Neural cell (in vitro differentiated cells): Measurements from ENCODE around the gene PPP1R10. TPM values are rescaled to one million over a fixed set of nuclear protein-coding genes. Genes with fewer than 3 reads are reported as not detected.

Experiments used
- H2AFZ ChIP-seq: fragments of 200-600, 300-800 bp; sonication (generic), shearing (Covaris generic); 2 replicates; pipeline ENCODE4 v1.6.0; 2014; ENCODE audit warnings: low read depth, mild to moderate bottlenecking, antibody characterized with exemption, low read length, moderate library complexity
- H3F3A ChIP-seq: fragments of 200-600 bp; shearing (Covaris generic); 2 replicates; pipeline ENCODE4 v1.6.1; 2016; ENCODE audit warnings: mild to moderate bottlenecking, moderate library complexity, mixed read lengths, antibody characterized with exemption, low read length; ENCODE audit not compliant: insufficient read depth, poor library complexity, severe bottlenecking
- H3K27ac ChIP-seq: fragments of 200-600, 300-800 bp; sonication (generic), shearing (Covaris generic); 2 replicates; pipeline ENCODE4 v1.5.1; 2014; ENCODE audit warnings: mild to moderate bottlenecking, low read length, moderate library complexity
- H3K27me3 ChIP-seq: fragments of 300-800, 200-600 bp; sonication (generic), shearing (Covaris generic); 2 replicates; pipeline ENCODE4 v1.6.0; 2014; ENCODE audit warnings: mild to moderate bottlenecking, low read depth, low read length, moderate library complexity; ENCODE audit not compliant: insufficient read depth
- H3K36me3 ChIP-seq: fragments of 300-800, 200-600 bp; sonication (generic), shearing (Covaris generic); 2 replicates; pipeline ENCODE4 v1.5.1; 2014; ENCODE audit warnings: mild to moderate bottlenecking, antibody characterized with exemption, low read length, moderate library complexity; ENCODE audit not compliant: insufficient read depth
- H3K4me2 ChIP-seq: fragments of 300-800, 200-600 bp; sonication (generic), shearing (Covaris generic); 2 replicates; pipeline ENCODE4 v1.6.0; 2014; ENCODE audit warnings: mild to moderate bottlenecking, low read length
- H3K4me3 ChIP-seq: fragments of 300-800, 200-600 bp; sonication (generic), shearing (Covaris generic); 2 replicates; pipeline ENCODE4 v1.5.1; 2014; ENCODE audit warnings: mild to moderate bottlenecking, low read length, moderate library complexity
- H3K79me2 ChIP-seq: fragments of 200-600 bp; shearing (Covaris generic); replicated peaks from 2 replicates; pipeline ENCODE4 v1.6.0; 2014; ENCODE audit warnings: mild to moderate bottlenecking, low read length, moderate library complexity; ENCODE audit not compliant: insufficient read depth
- H3K9ac ChIP-seq: fragments of 300-800, 200-600 bp; sonication (generic), shearing (Covaris generic); 2 replicates; pipeline ENCODE4 v1.6.1; 2016; ENCODE audit warnings: mild to moderate bottlenecking, low read length, mixed read lengths
- H3K9me2 ChIP-seq: fragments of 200-600 bp; shearing (Covaris generic); 2 replicates; pipeline ENCODE4 v1.6.1; 2016; ENCODE audit warnings: mild to moderate bottlenecking, low read length, mixed read lengths; ENCODE audit not compliant: insufficient read depth
- H3K9me3 ChIP-seq: fragments of 200-600, 300-800 bp; sonication (generic), shearing (Covaris generic); 2 replicates; pipeline ENCODE4 v1.6.1; 2016; ENCODE audit warnings: mild to moderate bottlenecking, mixed run types, low read length, moderate library complexity, mixed read lengths
- H4K20me1 ChIP-seq: fragments of 200-600 bp; shearing (Covaris generic); 2 replicates; pipeline ENCODE4 v1.6.1; 2016; ENCODE audit warnings: mild to moderate bottlenecking, mixed run types; ENCODE audit not compliant: insufficient read depth
- EP300 ChIP-seq: fragments of 450-650 bp; conservative IDR thresholded peaks from 2 replicates; pipeline ENCODE4 v1.6.1; 2014; ENCODE audit warnings: antibody characterized with exemption, mild to moderate bottlenecking, moderate library complexity; ENCODE audit not compliant: poor library complexity, severe bottlenecking
- EZH2 ChIP-seq: fragments of 200-600, 300-800 bp; shearing (Covaris generic), sonication (generic); IDR thresholded peaks from 2 replicates; pipeline ENCODE4 v1.6.1; 2014; ENCODE audit warnings: antibody characterized with exemption, low read length, borderline replicate concordance, mild to moderate bottlenecking; ENCODE audit not compliant: insufficient read depth, poor library complexity, severe bottlenecking
- MXI1 ChIP-seq: fragments of 450-650 bp; conservative IDR thresholded peaks from 2 replicates; pipeline ENCODE4 v1.6.1; 2014; ENCODE audit warnings: antibody characterized with exemption, mild to moderate bottlenecking; ENCODE audit not compliant: poor library complexity, severe bottlenecking
- POLR2AphosphoS5 ChIP-seq: IDR thresholded peaks from 2 replicates; pipeline ENCODE4 v1.6.1; 2012
- RAD21 ChIP-seq: fragments of 450-650 bp; conservative IDR thresholded peaks from 2 replicates; pipeline ENCODE4 v1.6.1; 2014; ENCODE audit warnings: antibody characterized with exemption, mild to moderate bottlenecking, moderate library complexity
- SMC3 ChIP-seq: fragments of 450-650 bp; conservative IDR thresholded peaks from 2 replicates; pipeline ENCODE4 v1.6.1; 2014; ENCODE audit warnings: antibody characterized with exemption, mild to moderate bottlenecking, moderate library complexity; ENCODE audit not compliant: poor library complexity
- TAF1 ChIP-seq: IDR thresholded peaks from 2 replicates; pipeline ENCODE4 v1.6.1; 2012; ENCODE audit warnings: low read depth
- polyA plus RNA-seq: library from polyadenylated mRNA; depleted of rRNA; stranded (reverse); fragments of >200 nt; gene quantifications from 2 replicates; pipeline ENCODE4 v1.2.3, GENCODE V29; 2014
- TF ChIP-seq, protein P1 (sequence below): fragments of 450-650 bp; IDR thresholded peaks from 2 replicates; pipeline ENCODE4 v1.5.1; 2014; ENCODE audit warnings: antibody characterized with exemption, mild to moderate bottlenecking, moderate library complexity; ENCODE audit not compliant: poor library complexity, severe bottlenecking
- TF ChIP-seq, protein P2 (sequence below): IDR thresholded peaks from 2 replicates; pipeline ENCODE4 v1.6.1; 2012; ENCODE audit warnings: borderline replicate concordance

The PPP1R10 gene
- polyA plus RNA-seq, 1 donor from 2014 or later, result 13.7 TPM

DNA sequence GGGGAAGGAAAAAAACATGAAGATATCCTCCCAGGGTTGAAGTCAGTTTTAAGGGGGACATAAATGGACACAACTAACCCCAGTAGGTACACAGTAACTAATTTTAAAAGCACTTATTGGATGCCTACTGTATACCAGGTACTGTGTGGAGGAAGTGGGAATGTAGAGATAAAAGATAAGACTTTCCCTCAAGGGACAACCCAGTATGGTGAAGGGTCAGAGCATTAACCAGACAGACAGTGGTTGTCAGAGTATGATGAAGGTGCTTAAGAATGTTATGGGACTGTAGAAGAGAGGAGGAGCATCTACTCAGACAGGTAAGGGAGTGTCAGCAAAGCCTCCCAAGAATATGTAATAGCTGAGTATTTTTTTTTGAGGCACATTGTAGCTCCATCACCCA is 44.9 kb downstream of the PPP1R10 start:
- Histone ChIP-seq H3K9ac (peak overlapping the region; percentile 81), H3K27me3 (peaks cover 7% of the 10 kb centered on the region), H3F3A (no peaks in the 10 kb centered on the region), H3K4me2 (peak overlapping the region; percentile 95), H3K4me3 (peak overlapping the region; percentile 77), H3K9me3 (no peaks in the 10 kb centered on the region), H3K9me2 (no peaks in the 10 kb centered on the region), H3K79me2 (peaks cover 39% of the 10 kb centered on the region), H3K36me3 (no peaks in the 10 kb centered on the region), H2AFZ (no peak overlapping the region), H4K20me1 (no peaks in the 10 kb centered on the region), H3K27ac (peak overlapping the region; percentile 85)
- TF ChIP-seq, protein P1, sequence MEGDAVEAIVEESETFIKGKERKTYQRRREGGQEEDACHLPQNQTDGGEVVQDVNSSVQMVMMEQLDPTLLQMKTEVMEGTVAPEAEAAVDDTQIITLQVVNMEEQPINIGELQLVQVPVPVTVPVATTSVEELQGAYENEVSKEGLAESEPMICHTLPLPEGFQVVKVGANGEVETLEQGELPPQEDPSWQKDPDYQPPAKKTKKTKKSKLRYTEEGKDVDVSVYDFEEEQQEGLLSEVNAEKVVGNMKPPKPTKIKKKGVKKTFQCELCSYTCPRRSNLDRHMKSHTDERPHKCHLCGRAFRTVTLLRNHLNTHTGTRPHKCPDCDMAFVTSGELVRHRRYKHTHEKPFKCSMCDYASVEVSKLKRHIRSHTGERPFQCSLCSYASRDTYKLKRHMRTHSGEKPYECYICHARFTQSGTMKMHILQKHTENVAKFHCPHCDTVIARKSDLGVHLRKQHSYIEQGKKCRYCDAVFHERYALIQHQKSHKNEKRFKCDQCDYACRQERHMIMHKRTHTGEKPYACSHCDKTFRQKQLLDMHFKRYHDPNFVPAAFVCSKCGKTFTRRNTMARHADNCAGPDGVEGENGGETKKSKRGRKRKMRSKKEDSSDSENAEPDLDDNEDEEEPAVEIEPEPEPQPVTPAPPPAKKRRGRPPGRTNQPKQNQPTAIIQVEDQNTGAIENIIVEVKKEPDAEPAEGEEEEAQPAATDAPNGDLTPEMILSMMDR, result no peak
- TF ChIP-seq MXI1 (no peak), SMC3 (no peak), EP300 (no peak), EZH2 (no peak), RAD21 (no peak), TAF1 (no peak), POLR2AphosphoS5 (no peak)
- TF ChIP-seq, protein P2, sequence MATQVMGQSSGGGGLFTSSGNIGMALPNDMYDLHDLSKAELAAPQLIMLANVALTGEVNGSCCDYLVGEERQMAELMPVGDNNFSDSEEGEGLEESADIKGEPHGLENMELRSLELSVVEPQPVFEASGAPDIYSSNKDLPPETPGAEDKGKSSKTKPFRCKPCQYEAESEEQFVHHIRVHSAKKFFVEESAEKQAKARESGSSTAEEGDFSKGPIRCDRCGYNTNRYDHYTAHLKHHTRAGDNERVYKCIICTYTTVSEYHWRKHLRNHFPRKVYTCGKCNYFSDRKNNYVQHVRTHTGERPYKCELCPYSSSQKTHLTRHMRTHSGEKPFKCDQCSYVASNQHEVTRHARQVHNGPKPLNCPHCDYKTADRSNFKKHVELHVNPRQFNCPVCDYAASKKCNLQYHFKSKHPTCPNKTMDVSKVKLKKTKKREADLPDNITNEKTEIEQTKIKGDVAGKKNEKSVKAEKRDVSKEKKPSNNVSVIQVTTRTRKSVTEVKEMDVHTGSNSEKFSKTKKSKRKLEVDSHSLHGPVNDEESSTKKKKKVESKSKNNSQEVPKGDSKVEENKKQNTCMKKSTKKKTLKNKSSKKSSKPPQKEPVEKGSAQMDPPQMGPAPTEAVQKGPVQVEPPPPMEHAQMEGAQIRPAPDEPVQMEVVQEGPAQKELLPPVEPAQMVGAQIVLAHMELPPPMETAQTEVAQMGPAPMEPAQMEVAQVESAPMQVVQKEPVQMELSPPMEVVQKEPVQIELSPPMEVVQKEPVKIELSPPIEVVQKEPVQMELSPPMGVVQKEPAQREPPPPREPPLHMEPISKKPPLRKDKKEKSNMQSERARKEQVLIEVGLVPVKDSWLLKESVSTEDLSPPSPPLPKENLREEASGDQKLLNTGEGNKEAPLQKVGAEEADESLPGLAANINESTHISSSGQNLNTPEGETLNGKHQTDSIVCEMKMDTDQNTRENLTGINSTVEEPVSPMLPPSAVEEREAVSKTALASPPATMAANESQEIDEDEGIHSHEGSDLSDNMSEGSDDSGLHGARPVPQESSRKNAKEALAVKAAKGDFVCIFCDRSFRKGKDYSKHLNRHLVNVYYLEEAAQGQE, result no peak

DNA sequence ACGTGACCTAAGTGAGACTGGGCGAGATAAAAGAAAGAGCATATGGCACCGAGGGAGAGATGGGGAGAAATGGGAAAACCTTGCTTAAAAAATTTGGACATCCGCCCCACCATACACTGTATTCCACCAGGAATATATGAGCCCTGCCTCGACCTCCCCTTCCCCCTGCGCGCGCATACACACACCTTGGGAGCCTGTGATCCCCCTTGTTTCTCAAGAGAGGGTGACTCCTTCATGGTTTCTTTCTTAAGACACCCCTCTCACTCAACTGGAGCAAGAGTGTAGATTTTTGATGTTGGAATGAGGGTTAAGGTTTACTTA is 45.3 kb downstream of the PPP1R10 start:
- peaks cover 7% of the 10 kb centered on the region for H3K27me3 ChIP-seq
- no peaks in the 10 kb centered on the region for H3F3A ChIP-seq
- no peaks in the 10 kb centered on the region for H3K9me3 ChIP-seq
- H3K4me3 ChIP-seq, result peak overlapping the region; percentile 77
- H3K9ac ChIP-seq, result peak overlapping the region; percentile 81
- no peaks in the 10 kb centered on the region for H4K20me1 ChIP-seq
- H2AFZ ChIP-seq, result peak overlapping the region; percentile 87
- peak overlapping the region; percentile 95 for H3K4me2 ChIP-seq
- H3K79me2 ChIP-seq, result peaks cover 39% of the 10 kb centered on the region
- no peak for TF ChIP-seq POLR2AphosphoS5
- TF ChIP-seq TAF1, result no peak
- H3K36me3 ChIP-seq, result no peaks in the 10 kb centered on the region
- peak overlapping the region; percentile 85 for H3K27ac ChIP-seq
- H3K9me2 ChIP-seq, result no peaks in the 10 kb centered on the region

DNA sequence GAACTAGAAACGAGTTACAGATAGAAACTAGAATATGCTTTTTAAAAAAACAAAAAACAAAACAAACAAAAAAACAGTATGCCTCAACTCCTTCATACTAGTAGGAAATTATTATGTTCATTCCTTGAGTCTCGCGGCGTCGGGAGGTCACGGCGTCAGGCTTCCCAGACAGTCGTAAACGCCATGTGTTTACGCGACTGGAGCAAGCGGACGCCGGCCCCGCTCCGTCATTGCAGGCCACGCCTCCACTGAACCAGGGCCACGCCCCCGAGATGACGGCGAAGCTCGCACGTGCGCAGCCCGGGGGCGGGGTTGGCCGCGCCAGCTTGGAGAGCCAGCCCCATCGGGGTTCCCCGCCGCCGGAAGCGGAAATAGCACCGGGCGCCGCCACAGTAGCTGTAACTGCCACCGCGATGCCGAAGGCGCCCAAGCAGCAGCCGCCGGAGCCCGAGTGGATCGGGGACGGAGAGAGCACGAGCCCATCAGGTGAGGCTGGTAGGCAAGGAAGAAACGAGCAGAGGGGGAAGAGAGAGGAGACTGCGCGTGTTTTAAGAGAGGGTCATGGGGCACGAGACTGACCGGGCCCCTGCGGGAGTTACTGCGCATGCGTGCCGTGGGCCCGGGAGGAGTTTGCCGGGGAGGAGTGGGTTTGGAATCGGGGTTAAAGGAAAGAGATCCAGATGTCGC is 45.8 kb downstream of the PPP1R10 start, which contains the start of gene ABCF1:
TSS of gene ABCF1 (plus strand) at position 368 of the 687 bp plus-strand sequence. CDS start at position 414, 46 bp downstream.
- peaks cover 39% of the 10 kb centered on the region for H3K79me2 ChIP-seq
- no peaks in the 10 kb centered on the region for H3F3A ChIP-seq
- H3K4me2 ChIP-seq, result peak within 1 kb of the TSS; percentile 98
- peak within 1 kb of the TSS; percentile 87 for H2AFZ ChIP-seq
- H3K27ac ChIP-seq, result peak within 1 kb of the TSS; percentile 85
- no peaks in the 10 kb centered on the region for H3K9me2 ChIP-seq
- peak within 1 kb of the TSS; percentile 81 for H3K9ac ChIP-seq
- H3K36me3 ChIP-seq, result no peaks in the 10 kb centered on the region
- TF ChIP-seq, protein P1, result no peak
- TF ChIP-seq RAD21 (no peak), SMC3 (peak; percentile 28), MXI1 (peak; percentile 99), POLR2AphosphoS5 (peak; percentile 92), EZH2 (no peak), TAF1 (peak; percentile 48), EP300 (peak; percentile 40)
- TF ChIP-seq, protein P2, result peak; percentile 48
- H3K4me3 ChIP-seq, result peak within 1 kb of the TSS; percentile 77
- peaks cover 7% of the 10 kb centered on the region for H3K27me3 ChIP-seq
- H4K20me1 ChIP-seq, result no peaks in the 10 kb centered on the region
- H3K9me3 ChIP-seq, result no peaks in the 10 kb centered on the region
